LNCaP clone FGC (cell line): ENCODE measurements around the gene AOC3.
"Not testable (repeated sequence)": the region's sequence is repeated elsewhere in the genome, so short reads cannot be mapped to it uniquely, and the experiment has no call there.

Experiments used
- DNase-seq: peaks from one replicate; pipeline ENCODE4 v3.0.0-alpha.2; 2011; ENCODE audit warnings: low read depth
- H3K4me3 ChIP-seq: 2 replicates; pipeline ENCODE4 v1.5.1; 2011; ENCODE audit warnings: mild to moderate bottlenecking, low read depth, low read length, control low read depth
- CTCF ChIP-seq: IDR thresholded peaks from 2 replicates; pipeline ENCODE4 v1.5.1; 2012; ENCODE audit warnings: mild to moderate bottlenecking; ENCODE audit not compliant: control insufficient read depth, insufficient read depth; ENCODE audit errors: extremely low read depth

AOC3 gene

GRCh38 chr17:42855048-42855596 is 4.1 kb downstream of the AOC3 start:
- TF ChIP-seq CTCF = no peak
- no peak overlapping the region for H3K4me3 ChIP-seq
- no peak for DNase-seq

- H3K4me3 ChIP-seq, DNase-seq: not testable (repeated sequence)
These were observed 5.1 kb downstream of the AOC3 start for GRCh38 chr17:42856093-42856492.

DNA sequence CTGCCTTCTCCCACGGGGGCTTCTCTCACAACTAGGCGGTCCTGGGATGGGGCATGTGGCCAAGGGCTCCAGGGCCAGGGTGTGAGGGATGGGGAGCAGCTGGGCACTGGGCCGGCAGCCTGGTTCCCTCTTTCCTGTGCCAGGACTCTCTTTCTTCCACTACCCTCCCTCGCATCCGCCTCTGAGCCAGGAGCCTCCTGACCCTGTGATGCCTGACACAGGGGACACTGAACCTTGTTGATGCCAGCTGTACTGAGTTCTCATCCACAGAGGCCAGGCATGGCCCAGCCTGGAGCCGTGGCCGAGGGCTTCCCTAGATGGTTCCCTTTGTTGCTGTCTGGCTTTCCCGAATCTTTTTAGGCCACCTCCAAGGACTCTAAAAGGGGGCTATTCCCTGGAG is 5.5 kb downstream of the AOC3 start:
- DNase-seq, H3K4me3 ChIP-seq: not testable (repeated sequence)

GRCh38 chr17:42857389-42857788 is 6.4 kb downstream of the AOC3 start:
- no peak overlapping the region for H3K4me3 ChIP-seq
- no peak for TF ChIP-seq CTCF
- DNase-seq = no peak

- no peak for DNase-seq
- no peak overlapping the region for H3K4me3 ChIP-seq
- no peak for TF ChIP-seq CTCF
These were observed 14.7 kb downstream of the AOC3 start for GRCh38 chr17:42865638-42866094.

DNA sequence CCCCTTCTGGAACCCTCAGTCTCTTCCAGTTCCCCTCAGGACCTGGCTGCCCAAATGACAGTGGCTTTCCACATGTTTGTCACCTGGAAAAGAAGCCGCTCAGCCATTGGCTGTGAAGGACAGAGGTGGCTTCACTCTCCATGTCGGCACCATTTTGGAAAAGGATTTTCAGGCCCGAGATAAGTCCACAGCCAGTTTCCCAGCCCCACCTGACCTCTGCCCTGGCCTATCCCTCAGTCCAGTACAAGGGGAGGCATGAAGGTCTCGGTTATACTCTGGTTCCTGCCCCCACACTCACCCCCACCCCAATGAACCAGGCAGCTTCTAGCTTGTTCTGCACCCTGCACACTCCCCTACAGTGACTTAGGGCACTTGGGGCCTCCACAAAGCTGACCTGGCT is 15.2 kb downstream of the AOC3 start:
- H3K4me3 ChIP-seq = no peak overlapping the region
- DNase-seq = no peak
- no peak for TF ChIP-seq CTCF

GRCh38 chr17:42866631-42867575 is 15.9 kb downstream of the AOC3 start:
- no peak overlapping the region for H3K4me3 ChIP-seq
- no peak for TF ChIP-seq CTCF
- no peak for DNase-seq

DNA sequence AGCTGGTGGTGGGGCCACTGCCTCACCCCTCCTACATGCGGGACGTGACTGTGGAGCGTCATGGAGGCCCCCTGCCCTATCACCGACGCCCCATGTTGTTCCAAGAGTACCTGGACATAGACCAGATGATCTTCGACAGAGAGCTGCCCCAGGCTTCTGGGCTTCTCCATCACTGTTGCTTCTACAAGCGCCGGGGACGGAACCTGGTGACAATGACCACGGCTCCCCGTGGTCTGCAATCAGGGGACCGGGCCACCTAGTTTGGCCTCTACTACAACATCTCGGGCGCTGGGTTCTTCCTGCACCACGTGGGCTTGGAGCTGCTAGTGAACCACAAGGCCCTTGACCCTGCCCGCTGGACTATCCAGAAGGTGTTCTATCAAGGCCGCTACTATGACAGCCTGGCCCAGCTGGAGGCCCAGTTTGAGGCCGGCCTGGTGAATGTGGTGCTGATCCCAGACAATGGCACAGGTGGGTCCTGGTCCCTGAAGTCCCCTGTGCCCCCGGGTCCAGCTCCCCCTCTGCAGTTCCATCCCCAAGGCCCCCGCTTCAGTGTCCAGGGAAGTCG is 16.8 kb downstream of the AOC3 start:
- DNase-seq = not testable (repeated sequence)

More for the DNA sequence above, 16.8 kb downstream of the AOC3 start:
- not testable (repeated sequence) for H3K4me3 ChIP-seq
